Fibroblast of lung (primary cell): ENCODE results near the gene KATNBL1. TPM values are rescaled to one million over a fixed set of nuclear protein-coding genes. Genes with fewer than 3 reads are reported as not detected.

Experiments
- DNase-seq, 2 donors: peaks; one replicate each; pipeline versions ENCODE4 v3.0.0 to v3.0.0-alpha.2; 2010; ENCODE audit warnings: low read depth in 2 of 2
- H2AFZ ChIP-seq: 2 replicates; pipeline ENCODE4 v1.5.1; 2012; ENCODE audit warnings: low read length, control low read depth, inconsistent platforms
- H3K27ac ChIP-seq: 2 replicates; pipeline ENCODE4 v1.5.1; 2011; ENCODE audit warnings: low read length, control low read depth; ENCODE audit not compliant: insufficient read depth
- H3K27me3 ChIP-seq: 2 replicates; pipeline ENCODE4 v1.5.1; 2011; ENCODE audit warnings: mild to moderate bottlenecking, low read length; ENCODE audit not compliant: control insufficient read depth, insufficient read depth
- H3K36me3 ChIP-seq: 2 replicates; pipeline ENCODE4 v1.5.1; 2011; ENCODE audit warnings: low read length; ENCODE audit not compliant: control insufficient read depth, insufficient read depth
- H3K4me1 ChIP-seq: 2 replicates; pipeline ENCODE4 v1.5.1; 2011; ENCODE audit warnings: low read length; ENCODE audit not compliant: control insufficient read depth, insufficient read depth; ENCODE audit errors: extremely low read depth
- H3K4me2 ChIP-seq: 2 replicates; pipeline ENCODE4 v1.5.1; 2011; ENCODE audit warnings: low read length, control low read depth; ENCODE audit not compliant: insufficient read depth; ENCODE audit errors: extremely low read depth
- H3K4me3 ChIP-seq, 4 experiments: fragments of 200-600 bp in 1 of 4; sonication (generic) in 1 of 4; replicated peaks in 1 of 4; 2 replicates each; pipeline ENCODE4 v1.5.1; 2011 to 2016; ENCODE audit warnings: low read length in 4 of 4, low read depth in 3 of 4, mild to moderate bottlenecking in 3 of 4, control low read depth in 2 of 4, inconsistent platforms in 1 of 4, mixed read lengths in 1 of 4; ENCODE audit not compliant: insufficient read depth in 1 of 4; ENCODE audit errors: control extremely low read depth in 1 of 4
- H3K79me2 ChIP-seq: 2 replicates; pipeline ENCODE4 v1.5.1; 2012; ENCODE audit warnings: mild to moderate bottlenecking, low read length, inconsistent platforms; ENCODE audit not compliant: control insufficient read depth, insufficient read depth
- H3K9ac ChIP-seq: 2 replicates; pipeline ENCODE4 v1.5.1; 2011; ENCODE audit warnings: mild to moderate bottlenecking, low read length, control low read depth; ENCODE audit not compliant: insufficient read depth
- H3K9me3 ChIP-seq: 2 replicates; pipeline ENCODE4 v1.5.1; 2012; ENCODE audit warnings: low read depth, low read length; ENCODE audit not compliant: control insufficient read depth, insufficient read depth
- H4K20me1 ChIP-seq: 2 replicates; pipeline ENCODE4 v1.5.1; 2011; ENCODE audit warnings: low read length; ENCODE audit not compliant: control insufficient read depth, insufficient read depth; ENCODE audit errors: extremely low read depth
- EZH2 ChIP-seq: IDR thresholded peaks from 2 replicates; pipeline ENCODE4 v1.5.1; 2012; ENCODE audit warnings: low read length, control low read depth, mild to moderate bottlenecking; ENCODE audit errors: missing control alignments
- polyA plus RNA-seq, 2 donors: library from polyadenylated mRNA; depleted of rRNA in 1 of 2; stranded (reverse) in 1 of 2; unstranded in 1 of 2; fragments of >200 nt; gene quantifications; 2 replicates each; pipeline ENCODE4 v1.2.1, GENCODE V29; 2011 to 2012; ENCODE audit warnings: missing spikeins in 1 of 2
- total RNA-seq: library from RNA; depleted of rRNA; stranded (reverse); fragments of >200 nt; gene quantifications from 2 replicates; pipeline ENCODE4 v1.2.1, GENCODE V29; 2014
- TF ChIP-seq, protein P1 (sequence below), 2 donors: IDR thresholded peaks in 1 of 2; conservative IDR thresholded peaks in 1 of 2; 1 replicate in 1 of 2; 2 replicates in 1 of 2; pipeline ENCODE4 v1.5.1; 2011 to 2012; ENCODE audit warnings: low read length in 2 of 2, control low read depth in 1 of 2, inconsistent platforms in 1 of 2, low read depth in 1 of 2, mild to moderate bottlenecking in 1 of 2

The KATNBL1 gene
- total and polyA plus RNA-seq, 2 donors (not counting 1 experiment from before 2014, with no cell fraction given) = 26.4 to 35.0 TPM

DNA sequence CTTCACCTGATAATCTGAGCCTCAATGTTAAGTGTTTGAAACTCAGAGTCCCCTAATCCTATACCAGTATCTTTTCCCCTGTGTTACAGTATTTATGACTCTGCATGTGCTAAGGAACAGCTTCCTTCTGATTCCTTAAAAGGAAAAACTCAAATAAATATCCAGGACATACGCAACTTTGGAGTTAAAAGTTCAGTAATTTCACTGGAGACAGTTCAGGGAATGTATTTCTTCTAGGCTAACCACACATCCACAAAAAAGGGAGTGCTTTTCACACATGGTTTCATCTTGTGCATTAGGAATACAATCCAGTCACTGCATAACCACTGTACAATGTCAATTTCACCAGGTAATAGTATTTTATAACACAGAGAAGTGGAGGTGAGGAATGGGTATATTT, 77.0 kb downstream of the KATNBL1 start:
- Histone ChIP-seq H3K4me3 (no peak overlapping the region), H2AFZ (no peak overlapping the region), H3K9ac (no peak overlapping the region), H3K9me3 (no peaks in the 10 kb centered on the region), H3K36me3 (no peaks in the 10 kb centered on the region), H3K27me3 (no peaks in the 10 kb centered on the region), H3K27ac (no peak overlapping the region), H4K20me1 (no peaks in the 10 kb centered on the region), H3K4me2 (no peak overlapping the region), H3K79me2 (no peaks in the 10 kb centered on the region), H3K4me1 (no peaks in the 10 kb centered on the region)
- DNase-seq = peak; percentile 45 to 54
- TF ChIP-seq, protein P1, sequence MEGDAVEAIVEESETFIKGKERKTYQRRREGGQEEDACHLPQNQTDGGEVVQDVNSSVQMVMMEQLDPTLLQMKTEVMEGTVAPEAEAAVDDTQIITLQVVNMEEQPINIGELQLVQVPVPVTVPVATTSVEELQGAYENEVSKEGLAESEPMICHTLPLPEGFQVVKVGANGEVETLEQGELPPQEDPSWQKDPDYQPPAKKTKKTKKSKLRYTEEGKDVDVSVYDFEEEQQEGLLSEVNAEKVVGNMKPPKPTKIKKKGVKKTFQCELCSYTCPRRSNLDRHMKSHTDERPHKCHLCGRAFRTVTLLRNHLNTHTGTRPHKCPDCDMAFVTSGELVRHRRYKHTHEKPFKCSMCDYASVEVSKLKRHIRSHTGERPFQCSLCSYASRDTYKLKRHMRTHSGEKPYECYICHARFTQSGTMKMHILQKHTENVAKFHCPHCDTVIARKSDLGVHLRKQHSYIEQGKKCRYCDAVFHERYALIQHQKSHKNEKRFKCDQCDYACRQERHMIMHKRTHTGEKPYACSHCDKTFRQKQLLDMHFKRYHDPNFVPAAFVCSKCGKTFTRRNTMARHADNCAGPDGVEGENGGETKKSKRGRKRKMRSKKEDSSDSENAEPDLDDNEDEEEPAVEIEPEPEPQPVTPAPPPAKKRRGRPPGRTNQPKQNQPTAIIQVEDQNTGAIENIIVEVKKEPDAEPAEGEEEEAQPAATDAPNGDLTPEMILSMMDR (conservative IDR thresholded peaks at IDR 0.05 in 1 of 2, IDR thresholded peaks at IDR 0.05 in 1 of 2; ENCODE audit: low read depth in 1 of 2, low read length in 2 of 2) = no peak
- no peak for TF ChIP-seq EZH2

DNA sequence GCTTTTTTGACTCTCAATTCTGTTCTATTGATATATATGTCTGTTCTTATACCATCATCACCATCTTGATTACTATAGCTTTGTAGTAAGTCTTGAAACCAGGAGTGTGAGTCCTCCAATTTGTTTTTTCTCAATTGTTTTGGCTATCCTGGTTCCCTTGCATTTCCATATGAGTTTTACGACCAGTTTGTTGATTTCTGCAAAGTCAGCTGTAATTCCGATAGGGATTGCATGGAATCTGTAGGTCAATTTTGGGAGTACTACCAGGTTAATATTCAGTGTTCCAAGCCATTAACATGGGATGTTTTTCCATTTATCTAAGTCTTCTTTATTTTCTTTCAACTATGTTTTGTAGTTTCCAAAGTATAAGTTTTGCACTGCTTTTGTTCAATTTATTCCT, 81.0 kb downstream of the KATNBL1 start:
- no peak for DNase-seq
- no peak overlapping the region for H3K9ac ChIP-seq
- H3K4me1 ChIP-seq = no peaks in the 10 kb centered on the region
- no peak overlapping the region for H2AFZ ChIP-seq
- H3K4me2 ChIP-seq = no peak overlapping the region
- H3K4me3 ChIP-seq = no peak overlapping the region
- H4K20me1 ChIP-seq = no peaks in the 10 kb centered on the region
- H3K9me3 ChIP-seq = no peaks in the 10 kb centered on the region
- H3K27ac ChIP-seq = no peak overlapping the region
- no peaks in the 10 kb centered on the region for H3K27me3 ChIP-seq
- no peaks in the 10 kb centered on the region for H3K36me3 ChIP-seq
- TF ChIP-seq EZH2 = no peak
- TF ChIP-seq, protein P1 (conservative IDR thresholded peaks at IDR 0.05 in 1 of 2, IDR thresholded peaks at IDR 0.05 in 1 of 2; ENCODE audit: low read depth in 1 of 2, low read length in 2 of 2) = no peak
- no peaks in the 10 kb centered on the region for H3K79me2 ChIP-seq

DNA sequence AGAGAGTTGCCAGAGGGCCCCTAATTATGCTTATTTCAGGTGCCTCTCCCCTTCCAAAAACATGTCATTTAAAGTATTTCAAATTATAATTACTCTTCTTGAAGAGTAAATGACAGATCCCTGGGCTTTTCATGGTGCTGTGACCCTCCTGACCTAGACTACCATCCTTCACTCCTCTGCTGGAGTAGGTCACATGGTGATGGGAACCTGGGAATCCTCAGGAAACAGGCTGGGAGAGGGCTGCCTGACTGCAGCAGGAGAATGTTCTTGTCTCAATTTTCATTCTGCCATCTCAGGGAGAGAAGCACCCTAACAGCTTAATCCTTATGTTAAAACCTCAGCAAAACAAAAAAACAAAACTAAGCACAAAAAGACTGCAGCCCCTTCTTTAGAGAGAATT, 83.4 kb downstream of the KATNBL1 start:
- H3K79me2 ChIP-seq = no peaks in the 10 kb centered on the region
- H4K20me1 ChIP-seq = no peaks in the 10 kb centered on the region
- H3K4me2 ChIP-seq = no peak overlapping the region
- H3K27ac ChIP-seq = no peak overlapping the region
- no peak overlapping the region for H3K4me3 ChIP-seq
- H2AFZ ChIP-seq = no peak overlapping the region
- H3K9me3 ChIP-seq = no peaks in the 10 kb centered on the region
- no peaks in the 10 kb centered on the region for H3K36me3 ChIP-seq
- no peaks in the 10 kb centered on the region for H3K27me3 ChIP-seq
- no peak overlapping the region for H3K9ac ChIP-seq
- TF ChIP-seq EZH2 = no peak
- TF ChIP-seq, protein P1 (conservative IDR thresholded peaks at IDR 0.05 in 1 of 2, IDR thresholded peaks at IDR 0.05 in 1 of 2; ENCODE audit: low read depth in 1 of 2, low read length in 2 of 2) = no peak
- no peaks in the 10 kb centered on the region for H3K4me1 ChIP-seq
- no peak for DNase-seq
